Measurements from ENCODE around the gene POLD1. TPM values are rescaled to one million over a fixed set of nuclear protein-coding genes. Genes with fewer than 3 reads are reported as not detected.

The POLD1 gene
- total and polyA plus RNA-seq, 2 experiments from 2014 or later = 18.2 to 32.6 TPM

GRCh38 chr19:50409347-50409746 lies 25.2 kb downstream of the POLD1 start:
- no peak for TF ChIP-seq EZH2phosphoT487 (IDR thresholded peaks at IDR 0.05; ENCODE audit: low read depth, severe bottlenecking, unreplicated experiment)
- TF ChIP-seq CTCF (IDR thresholded peaks at IDR 0.05; ENCODE audit: poor library complexity) = no peak
- TF ChIP-seq EZH2 (IDR thresholded peaks at IDR 0.05; ENCODE audit: borderline replicate concordance) = no peak
- H3K9me3 ChIP-seq (ENCODE audit: low read depth) = no peaks in the 10 kb centered on the region
- WGBS (ENCODE audit: low lambda C conversion rate, missing lambda C conversion rate) = 97% methylated on average over 17 of the region's 17 CpGs

DNA sequence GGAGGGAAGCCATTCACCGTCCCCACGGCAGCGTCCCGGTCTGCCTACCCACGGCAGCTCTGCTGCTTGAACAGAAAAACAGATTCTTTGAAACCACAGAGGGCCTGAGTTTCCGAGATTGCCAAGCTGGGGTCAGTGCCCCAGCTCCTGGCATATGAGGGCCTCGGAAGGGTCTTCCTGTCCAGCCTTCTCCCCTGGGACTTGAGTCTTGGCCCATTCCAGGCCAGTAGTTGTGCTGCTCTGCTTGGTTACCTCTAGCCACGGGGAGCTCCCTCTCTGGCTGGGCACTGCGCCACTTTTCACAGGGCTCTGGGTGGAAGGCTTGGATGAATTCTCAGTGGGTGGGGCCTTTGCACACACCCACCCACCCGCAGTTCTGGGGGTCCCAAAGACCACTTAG lies 26.0 kb downstream of the POLD1 start:
- H3K9me2 ChIP-seq (replicated peaks; ENCODE audit: insufficient read depth) = no peaks in the 10 kb centered on the region
- no peaks in the 10 kb centered on the region for H3K36me3 ChIP-seq (replicated peaks; ENCODE audit: insufficient read depth, low read depth)
- peak overlapping the region; percentile 20 for H3K27ac ChIP-seq
- no peaks in the 10 kb centered on the region for H3K9me3 ChIP-seq (ENCODE audit: low read depth)
- TF ChIP-seq EZH2phosphoT487 (IDR thresholded peaks at IDR 0.05; ENCODE audit: low read depth, severe bottlenecking, unreplicated experiment) = no peak
- no peak for TF ChIP-seq CTCF (IDR thresholded peaks at IDR 0.05; ENCODE audit: poor library complexity)
- TF ChIP-seq EZH2 (IDR thresholded peaks at IDR 0.05; ENCODE audit: borderline replicate concordance) = no peak
- DNase-seq (ENCODE audit: low spot score) = no peak
- WGBS (ENCODE audit: low lambda C conversion rate, missing lambda C conversion rate) = 94% methylated on average over 10 of the region's 10 CpGs
- H3K4me1 ChIP-seq (ENCODE audit: insufficient read depth) = no peaks in the 10 kb centered on the region
- no peak overlapping the region for H3K4me3 ChIP-seq
- H3K4me2 ChIP-seq = no peak overlapping the region
- H3K27me3 ChIP-seq = no peaks in the 10 kb centered on the region
- no peak overlapping the region for H2AFZ ChIP-seq
- no peaks in the 10 kb centered on the region for H4K20me1 ChIP-seq (ENCODE audit: insufficient read depth, poor library complexity, severe bottlenecking)
- H3K79me2 ChIP-seq = no peaks in the 10 kb centered on the region

More at GRCh38 chr19:50409347-50409746, 25.2 kb downstream of the POLD1 start:
- H3K4me3 ChIP-seq = no peak overlapping the region
- no peaks in the 10 kb centered on the region for H3K4me1 ChIP-seq (ENCODE audit: insufficient read depth)
- no peak overlapping the region for H3K27ac ChIP-seq
- H4K20me1 ChIP-seq (ENCODE audit: insufficient read depth, poor library complexity, severe bottlenecking) = no peaks in the 10 kb centered on the region
- no peaks in the 10 kb centered on the region for H3K9me2 ChIP-seq (replicated peaks; ENCODE audit: insufficient read depth)
- DNase-seq (ENCODE audit: low spot score) = no peak
- no peak overlapping the region for H3K4me2 ChIP-seq
- H3K79me2 ChIP-seq = no peaks in the 10 kb centered on the region
- H3K36me3 ChIP-seq (replicated peaks; ENCODE audit: insufficient read depth, low read depth) = no peaks in the 10 kb centered on the region
- H3K27me3 ChIP-seq = no peaks in the 10 kb centered on the region
- no peak overlapping the region for H2AFZ ChIP-seq

DNA sequence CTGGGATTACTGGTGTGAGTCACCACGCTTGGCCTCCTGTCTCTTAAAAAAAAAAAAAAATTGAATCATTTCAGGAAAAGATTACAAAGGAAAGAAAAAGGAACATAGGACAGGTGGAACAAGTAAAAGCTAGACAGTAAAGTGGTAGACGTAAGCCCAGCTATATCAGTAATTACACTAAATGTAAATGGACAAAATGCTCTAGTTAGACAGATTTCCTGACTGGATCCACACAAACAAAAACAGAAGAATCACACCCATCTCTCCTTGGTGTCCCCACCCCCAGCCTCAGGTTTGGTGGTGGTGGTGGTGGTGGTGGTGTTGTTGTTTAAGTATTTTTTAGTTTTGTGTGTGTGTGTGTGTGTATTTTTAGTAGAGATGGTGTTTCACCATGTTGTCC lies 28.3 kb downstream of the POLD1 start:
- Histone ChIP-seq H3K4me1 (ENCODE audit: insufficient read depth) (no peaks in the 10 kb centered on the region), H3K27ac (no peak overlapping the region), H3K4me3 (no peak overlapping the region), H3K9me2 (replicated peaks; ENCODE audit: insufficient read depth) (no peaks in the 10 kb centered on the region), H3K79me2 (no peaks in the 10 kb centered on the region), H3K27me3 (no peaks in the 10 kb centered on the region), H3K36me3 (replicated peaks; ENCODE audit: insufficient read depth, low read depth) (no peaks in the 10 kb centered on the region), H3K4me2 (no peak overlapping the region), H2AFZ (no peak overlapping the region), H3K9me3 (ENCODE audit: low read depth) (no peaks in the 10 kb centered on the region), H4K20me1 (ENCODE audit: insufficient read depth, poor library complexity, severe bottlenecking) (no peaks in the 10 kb centered on the region)
- TF ChIP-seq EZH2phosphoT487 (IDR thresholded peaks at IDR 0.05; ENCODE audit: low read depth, severe bottlenecking, unreplicated experiment) (no peak), EZH2 (IDR thresholded peaks at IDR 0.05; ENCODE audit: borderline replicate concordance) (no peak), CTCF (IDR thresholded peaks at IDR 0.05; ENCODE audit: poor library complexity) (no peak)
- DNase-seq (ENCODE audit: low spot score) = no peak
- WGBS (ENCODE audit: low lambda C conversion rate, missing lambda C conversion rate) = 92% methylated on average over 2 of the region's 2 CpGs

GRCh38 chr19:50413096-50413495 lies 28.9 kb downstream of the POLD1 start:
- peak; percentile 7 for DNase-seq (ENCODE audit: low spot score)
- WGBS (ENCODE audit: low lambda C conversion rate, missing lambda C conversion rate) = 93% methylated on average over 13 of the region's 13 CpGs

More at GRCh38 chr19:50413096-50413495, 28.9 kb downstream of the POLD1 start:
- Histone ChIP-seq H3K27me3 (peaks cover 2% of the 10 kb centered on the region), H4K20me1 (ENCODE audit: insufficient read depth, poor library complexity, severe bottlenecking) (no peaks in the 10 kb centered on the region), H3K27ac (no peak overlapping the region), H2AFZ (no peak overlapping the region), H3K4me2 (no peak overlapping the region), H3K9me3 (ENCODE audit: low read depth) (no peaks in the 10 kb centered on the region), H3K9me2 (replicated peaks; ENCODE audit: insufficient read depth) (no peaks in the 10 kb centered on the region), H3K4me1 (ENCODE audit: insufficient read depth) (no peaks in the 10 kb centered on the region), H3K36me3 (replicated peaks; ENCODE audit: insufficient read depth, low read depth) (no peaks in the 10 kb centered on the region), H3K4me3 (no peak overlapping the region), H3K79me2 (no peaks in the 10 kb centered on the region)
- TF ChIP-seq EZH2 (IDR thresholded peaks at IDR 0.05; ENCODE audit: borderline replicate concordance) (no peak), EZH2phosphoT487 (IDR thresholded peaks at IDR 0.05; ENCODE audit: low read depth, severe bottlenecking, unreplicated experiment) (no peak), CTCF (IDR thresholded peaks at IDR 0.05; ENCODE audit: poor library complexity) (no peak)

All from hepatocyte (in vitro differentiated cells).